Measurements from ENCODE around the gene TMED10.

Gene TMED10

DNA sequence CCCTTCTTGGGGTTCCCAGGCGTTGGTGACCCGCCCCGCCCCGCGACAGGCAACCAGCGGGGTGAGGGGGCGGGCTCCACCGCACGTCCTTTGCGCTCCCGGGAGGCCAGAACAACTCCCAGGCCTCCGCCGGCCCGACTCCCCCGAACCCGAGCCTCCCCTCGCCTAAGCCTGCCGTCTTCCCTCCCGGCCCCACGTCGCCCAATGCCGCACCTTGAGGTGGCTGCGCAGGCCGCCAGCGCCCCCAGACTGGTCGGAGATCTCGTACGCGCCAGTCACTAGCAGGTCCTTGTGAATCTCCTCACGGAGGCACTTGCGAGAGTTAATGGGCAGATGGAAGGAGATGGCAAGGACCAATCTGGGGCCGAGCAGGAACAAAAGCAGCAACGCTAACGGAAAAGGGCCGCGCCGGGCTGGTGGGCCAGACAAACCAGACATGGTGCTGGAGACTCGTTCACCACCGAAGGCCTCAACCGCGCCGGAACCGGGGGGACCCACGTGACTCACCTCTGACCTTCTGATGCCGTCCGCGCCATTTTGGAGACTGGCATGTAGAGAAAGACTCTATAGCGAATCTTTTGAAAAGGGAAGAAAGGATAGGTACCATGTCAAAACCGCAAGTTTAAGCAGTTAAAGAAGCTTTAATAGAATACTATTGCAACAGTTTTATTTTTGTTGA lies at the start of gene TMED10:
Gene TMED10 (minus strand): TSS at position 471 of the 679 bp plus-strand sequence. CDS start 33 bp downstream, at position 438.
- peak; percentile 82 to 89 (median 88) for DNase-seq (ENCODE audit: low read depth in 3 of 3)

DNA sequence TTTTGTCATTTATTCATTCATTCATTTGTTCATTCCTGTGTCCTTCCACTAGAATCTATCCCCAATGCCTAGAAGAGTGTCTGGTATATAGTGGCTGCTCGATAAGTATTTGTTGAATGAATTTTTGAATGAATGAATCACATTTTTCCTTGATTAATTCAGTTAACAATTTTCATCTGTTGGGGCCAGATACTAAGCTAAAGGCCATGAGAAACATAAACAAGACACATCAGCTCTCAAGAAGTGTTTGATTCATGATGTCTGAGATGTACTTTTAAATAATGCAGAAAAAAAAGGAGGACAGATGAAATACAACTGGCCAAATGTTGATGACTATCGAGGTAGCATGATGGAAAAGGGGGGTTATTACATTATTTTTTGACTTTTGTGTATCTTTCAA lies 48.1 kb upstream of the TMED10 start:
- no peak for DNase-seq (ENCODE audit: low read depth in 3 of 3)

DNA sequence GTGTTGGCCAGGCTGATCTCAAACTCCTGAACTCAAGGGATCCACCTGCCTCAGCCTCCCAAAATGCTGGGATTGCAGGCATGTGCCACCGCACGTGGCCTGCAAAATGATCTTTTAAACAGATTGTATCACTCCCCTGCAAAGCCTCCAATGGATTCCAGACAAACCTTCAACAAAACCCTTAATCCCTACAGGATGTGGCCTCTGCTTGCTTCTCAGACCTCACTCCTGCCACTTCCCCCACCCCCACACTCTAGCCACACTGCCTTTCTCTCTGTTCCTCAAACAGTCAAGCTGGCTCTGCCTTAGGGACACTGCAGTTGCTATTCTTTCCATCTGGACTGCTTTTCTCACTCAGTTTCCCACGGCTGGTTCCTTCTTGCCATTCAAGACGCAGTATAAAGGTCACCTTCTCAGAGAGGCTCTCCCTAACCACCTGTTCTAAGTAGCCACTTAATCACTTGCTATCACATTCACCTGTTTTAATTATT lies 47.3 kb upstream of the TMED10 start:
- no peak for DNase-seq (ENCODE audit: low read depth in 3 of 3)

DNA sequence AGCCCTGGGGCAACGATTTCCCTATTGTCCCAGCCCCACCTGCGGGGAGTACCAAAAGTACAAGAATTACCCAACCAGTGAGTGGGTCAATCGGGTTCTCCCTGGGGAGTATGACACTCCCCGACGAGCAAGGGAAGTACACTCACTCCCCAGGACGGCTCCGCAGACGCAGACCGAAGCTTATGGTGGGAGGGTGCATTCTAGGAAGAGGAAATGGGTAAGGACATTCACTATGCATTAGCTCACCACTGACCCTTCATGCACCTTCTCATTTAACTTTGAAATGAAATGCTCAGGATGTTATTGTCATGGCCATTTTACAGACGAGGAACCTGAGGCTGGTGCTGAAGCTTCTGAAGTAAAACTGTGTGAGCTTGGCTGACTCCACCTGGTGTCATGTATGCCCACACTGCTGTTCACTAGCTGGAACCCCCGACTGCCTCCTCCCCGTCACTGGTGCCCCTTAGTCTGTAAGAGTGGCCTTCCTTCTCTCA lies 45.8 kb upstream of the TMED10 start:
- DNase-seq (ENCODE audit: low read depth in 3 of 3): no peak

DNA sequence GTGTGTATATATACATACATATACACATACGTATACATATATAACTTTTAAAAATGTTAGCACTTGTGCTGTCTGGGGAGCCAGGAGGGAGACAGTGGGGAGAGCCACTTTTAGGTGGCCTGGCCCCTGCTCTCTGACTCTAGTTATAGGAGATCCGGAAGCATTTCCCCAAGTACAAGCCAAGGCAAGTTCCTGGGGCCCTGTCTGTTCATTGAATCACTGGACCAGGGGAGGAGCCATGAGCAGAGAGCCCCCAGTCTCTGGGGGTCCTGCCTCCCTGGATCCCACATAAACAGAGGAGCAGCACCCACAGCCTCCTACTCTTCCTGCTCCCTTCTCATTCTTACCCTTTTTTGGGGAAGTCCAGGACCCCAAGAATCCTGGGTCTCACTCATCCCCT lies 45.4 kb upstream of the TMED10 start:
- DNase-seq (ENCODE audit: low read depth in 3 of 3): no peak

DNA sequence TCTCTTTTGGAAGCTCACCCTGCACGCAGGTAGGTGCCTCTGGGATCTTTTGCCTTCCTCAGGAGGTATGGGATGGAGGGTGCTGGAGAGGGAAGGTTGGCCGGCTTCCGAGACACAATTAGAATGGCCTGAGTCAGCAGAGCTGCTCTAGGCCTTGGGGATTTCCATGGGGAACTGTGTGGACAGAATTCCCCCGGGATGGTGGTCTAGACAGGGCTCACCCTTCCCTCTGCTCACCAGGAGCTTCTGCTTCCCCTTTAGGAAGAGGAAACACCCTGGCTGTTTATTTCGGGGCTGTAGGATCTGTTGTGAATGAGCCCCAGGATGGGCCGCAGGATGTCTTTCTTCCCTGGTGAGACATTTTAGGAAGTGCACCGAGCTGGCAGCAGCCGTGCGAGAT lies 43.7 kb upstream of the TMED10 start:
- DNase-seq (ENCODE audit: low read depth in 3 of 3): no peak

DNA sequence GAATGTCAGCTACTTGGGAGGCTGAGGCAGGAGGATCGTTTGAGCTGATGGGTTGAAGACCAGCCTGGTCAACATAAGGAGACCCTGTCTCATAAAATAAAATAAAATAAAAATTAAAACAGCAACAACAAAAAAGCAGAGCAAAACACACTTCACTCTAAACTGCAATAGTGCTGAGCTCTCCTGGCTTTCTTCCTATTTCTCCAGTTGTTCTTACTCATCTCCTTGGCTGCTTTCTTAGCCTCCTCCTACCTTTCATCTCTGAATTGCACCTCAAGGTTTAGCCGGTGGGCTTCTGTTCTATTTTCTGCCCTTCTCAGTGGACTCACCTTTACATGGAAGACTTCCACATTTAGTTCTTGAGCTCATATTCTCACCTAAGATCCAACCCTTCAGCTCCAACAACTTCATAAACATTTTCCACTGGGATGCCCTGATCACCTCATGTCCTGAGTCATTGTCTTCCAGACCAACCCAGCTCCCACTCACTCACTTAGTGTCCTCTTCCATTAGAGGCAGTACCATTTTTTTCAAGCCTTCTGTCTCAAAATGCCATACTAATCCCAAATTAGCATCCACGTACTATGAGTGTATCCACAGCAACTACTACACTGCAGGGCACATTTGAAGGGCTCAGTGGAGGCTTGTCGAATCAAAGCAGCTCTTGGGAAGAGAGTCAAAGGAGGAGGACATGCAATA lies 41.2 kb upstream of the TMED10 start:
- DNase-seq (ENCODE audit: low read depth in 3 of 3): no peak

DNA sequence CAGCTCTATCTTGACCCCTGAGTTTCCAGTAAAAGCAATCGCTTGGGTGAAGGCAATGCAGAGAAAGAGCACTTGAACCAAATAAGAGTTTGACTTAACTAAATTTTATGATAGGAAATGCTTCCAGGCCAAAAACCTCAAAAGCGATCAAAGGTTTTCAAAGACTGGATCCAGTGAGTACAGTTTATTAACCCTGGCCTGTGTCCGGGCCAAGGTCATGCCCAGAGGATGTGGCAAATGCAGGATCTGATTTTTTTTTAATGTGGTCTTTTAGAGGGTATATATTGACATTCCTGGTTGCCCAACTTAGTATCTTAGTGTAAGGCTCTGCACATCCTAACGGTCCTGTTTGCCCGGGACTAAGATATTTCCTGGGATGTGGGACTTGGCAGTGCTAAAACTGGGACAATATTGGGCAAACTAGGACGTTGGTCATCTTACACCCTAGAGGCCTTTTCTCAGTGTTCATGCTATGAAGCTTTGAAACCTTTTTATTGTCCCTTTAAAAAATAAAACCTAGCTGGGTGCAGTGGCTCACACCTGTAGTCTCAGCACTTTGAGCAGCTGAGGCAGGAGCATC lies 40.1 kb upstream of the TMED10 start:
- DNase-seq (ENCODE audit: low read depth in 3 of 3): no peak

DNA sequence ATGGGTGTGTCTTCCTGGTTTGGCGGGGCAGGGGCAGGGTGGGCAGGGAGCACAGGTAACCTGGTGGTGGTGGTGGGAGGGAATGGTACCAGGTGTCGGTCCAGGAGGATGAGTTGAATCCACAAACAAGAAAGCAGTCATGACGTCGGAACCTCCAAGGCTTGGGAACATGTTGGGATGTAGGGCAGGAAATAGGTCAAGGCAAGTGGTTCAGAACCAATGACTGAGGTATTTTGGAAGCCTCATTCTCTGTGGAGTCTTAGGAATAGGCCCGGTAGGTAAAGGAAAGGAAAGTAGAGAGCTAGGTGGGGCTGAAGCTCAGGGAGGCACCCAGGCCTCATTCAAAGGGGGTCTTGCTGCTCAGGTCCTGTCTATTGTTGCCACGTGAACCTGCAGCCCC lies 39.1 kb upstream of the TMED10 start:
- no peak for DNase-seq (ENCODE audit: low read depth in 3 of 3)

DNA sequence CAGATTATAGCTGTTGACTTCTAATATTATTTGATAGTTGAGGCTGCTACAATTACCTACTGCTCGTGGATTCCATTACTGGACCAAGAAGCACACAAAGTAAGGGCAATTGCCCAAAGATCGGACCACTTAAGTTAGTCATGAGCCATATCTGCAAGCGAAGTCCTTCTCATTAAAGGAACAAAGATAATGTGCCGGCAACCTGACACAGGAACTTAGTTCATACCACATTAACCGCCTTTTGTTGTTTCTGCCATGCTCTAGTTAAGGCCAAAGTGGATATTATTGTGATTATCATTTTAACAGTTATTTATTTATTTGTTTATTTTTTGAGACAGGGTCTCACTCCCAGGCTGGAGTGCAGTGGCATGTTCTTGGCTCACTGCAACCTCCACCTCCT lies 38.1 kb upstream of the TMED10 start:
- DNase-seq (ENCODE audit: low read depth in 3 of 3): no peak

DNA sequence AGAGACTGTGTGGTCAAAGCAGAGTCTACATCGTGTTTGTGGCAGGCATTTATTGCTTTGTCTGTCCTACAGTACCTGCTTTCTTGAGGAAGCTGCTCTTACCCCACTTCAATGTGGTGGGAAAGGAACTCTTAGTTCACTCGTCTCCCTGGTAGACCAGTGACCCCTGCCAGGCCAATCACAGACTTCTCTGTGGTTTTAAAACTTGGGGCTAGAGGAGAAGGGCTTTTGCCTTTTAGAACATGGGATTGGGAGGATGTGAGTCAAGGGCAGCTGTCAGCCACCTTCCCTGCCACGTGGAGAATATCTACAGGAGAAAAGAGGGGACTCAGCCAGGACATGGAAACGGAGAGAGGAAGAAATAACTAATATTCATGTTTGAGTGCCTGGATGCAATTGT lies 36.8 kb upstream of the TMED10 start:
- no peak for DNase-seq (ENCODE audit: low read depth in 3 of 3)

DNA sequence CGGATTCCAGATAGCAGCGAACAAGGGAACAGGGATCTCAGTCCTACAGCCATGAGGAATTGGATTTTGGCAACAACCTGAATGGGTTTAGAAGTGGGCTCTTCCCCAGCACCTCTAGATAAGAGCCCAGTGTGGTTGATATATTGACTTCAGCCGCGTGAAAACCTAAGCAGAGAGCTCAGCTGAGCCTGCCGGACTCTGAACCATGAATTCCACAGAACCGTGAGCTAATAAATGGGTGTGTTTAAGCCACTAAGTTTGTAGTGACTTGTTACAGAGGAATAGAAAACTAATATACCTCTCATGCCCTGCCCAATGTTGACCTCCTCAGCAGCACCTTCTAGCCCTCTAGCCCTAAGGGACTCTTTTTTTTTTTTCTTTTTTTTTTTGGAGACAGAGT lies 32.4 kb upstream of the TMED10 start:
- DNase-seq (ENCODE audit: low read depth in 3 of 3): no peak

DNA sequence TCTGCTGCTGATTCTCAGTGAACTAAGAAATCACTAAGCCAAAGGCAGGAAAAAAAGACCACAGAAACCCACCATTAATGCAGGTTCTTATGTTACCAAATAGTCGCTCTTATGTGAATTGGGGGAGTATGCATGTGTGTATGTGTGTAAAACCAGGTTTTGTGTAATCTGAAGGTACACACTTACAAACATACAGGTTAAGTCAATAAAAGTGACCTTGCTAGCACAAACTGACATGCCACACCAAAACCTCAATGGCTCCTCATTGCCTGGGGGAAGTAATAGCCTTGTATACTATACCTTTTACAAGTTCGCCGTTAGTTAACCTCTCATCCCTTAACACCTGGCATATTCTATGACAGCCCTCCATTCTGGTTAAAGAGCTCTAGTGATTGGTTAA lies 29.8 kb upstream of the TMED10 start:
- DNase-seq (ENCODE audit: low read depth in 3 of 3): no peak

DNA sequence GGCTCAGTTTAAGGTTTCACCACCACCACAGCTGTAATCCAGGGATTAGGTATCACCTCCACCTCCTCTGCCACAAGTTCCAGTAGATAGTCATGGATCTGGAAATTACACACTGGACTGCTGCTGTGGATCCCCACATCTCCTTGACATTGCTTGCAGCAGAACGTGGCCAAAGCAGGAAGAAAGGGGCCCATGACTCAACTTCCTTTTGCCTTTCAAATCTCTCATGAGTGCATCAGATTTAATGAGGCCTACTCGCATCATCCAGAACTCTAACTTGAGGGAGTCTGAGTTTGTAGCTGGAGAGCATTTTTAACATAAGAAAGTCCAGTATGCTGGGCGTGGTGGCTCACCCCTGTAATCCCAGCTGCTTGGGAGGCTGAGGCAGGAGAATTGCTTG lies 29.2 kb upstream of the TMED10 start:
- DNase-seq (ENCODE audit: low read depth in 3 of 3): no peak

DNA sequence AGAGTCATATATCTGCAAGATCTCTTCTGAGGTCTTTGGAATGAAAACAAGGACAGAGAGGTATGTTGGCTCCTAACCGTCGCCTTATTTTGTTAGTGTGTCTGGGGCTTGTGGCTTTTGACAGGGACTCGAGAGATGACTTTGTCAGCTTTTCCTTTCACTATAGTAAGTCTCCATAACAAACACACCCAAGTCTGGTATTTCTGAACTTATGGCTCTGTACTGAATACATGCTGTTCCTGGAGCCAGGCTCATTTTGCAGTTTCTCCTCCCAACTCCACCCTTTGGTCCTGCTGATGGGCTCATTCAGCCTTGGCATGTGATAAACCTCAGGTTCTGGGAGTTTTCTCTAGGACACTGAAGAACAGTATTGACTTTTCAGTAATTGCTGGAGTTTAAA lies 27.7 kb upstream of the TMED10 start:
- no peak for DNase-seq (ENCODE audit: low read depth in 3 of 3)

DNA sequence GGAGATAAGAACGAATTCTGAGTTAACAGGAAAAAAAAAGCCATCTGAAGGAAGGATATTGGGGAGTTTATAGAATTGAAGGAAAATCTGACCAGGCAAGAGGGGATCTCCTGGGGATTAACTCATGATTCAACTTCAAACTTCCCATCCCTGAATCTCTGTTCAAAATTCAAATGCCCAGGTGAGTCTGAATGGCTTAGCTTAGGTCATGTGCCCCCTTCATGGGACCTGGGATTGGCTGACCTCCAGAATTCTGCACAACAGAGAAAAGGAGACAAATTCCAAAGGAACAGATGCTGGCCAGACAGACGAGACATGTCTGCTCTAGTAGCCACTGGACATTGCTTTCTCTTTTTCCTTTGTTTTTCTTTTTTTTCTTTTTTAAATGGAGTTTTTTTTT lies 26.2 kb upstream of the TMED10 start:
- DNase-seq (ENCODE audit: low read depth in 3 of 3): no peak

DNA sequence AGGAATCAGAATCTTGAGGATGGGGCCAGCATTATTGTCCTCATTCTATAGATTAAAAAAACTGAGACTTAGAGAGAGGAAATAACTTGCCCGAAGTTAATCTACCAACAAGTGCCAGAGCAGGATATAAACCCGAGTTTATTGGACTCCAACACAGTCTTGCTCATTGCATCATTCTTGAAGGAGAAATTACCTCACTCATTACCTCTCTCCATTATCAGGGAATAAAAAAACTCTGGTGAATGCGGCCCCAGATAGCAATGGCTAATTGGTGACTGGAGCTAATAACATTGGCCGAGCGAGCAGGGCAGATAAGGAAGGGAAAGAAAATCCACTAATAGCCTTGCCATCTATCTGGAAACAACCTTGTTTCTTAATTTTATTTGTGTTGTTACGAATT lies 24.7 kb upstream of the TMED10 start:
- DNase-seq (ENCODE audit: low read depth in 3 of 3): no peak

DNA sequence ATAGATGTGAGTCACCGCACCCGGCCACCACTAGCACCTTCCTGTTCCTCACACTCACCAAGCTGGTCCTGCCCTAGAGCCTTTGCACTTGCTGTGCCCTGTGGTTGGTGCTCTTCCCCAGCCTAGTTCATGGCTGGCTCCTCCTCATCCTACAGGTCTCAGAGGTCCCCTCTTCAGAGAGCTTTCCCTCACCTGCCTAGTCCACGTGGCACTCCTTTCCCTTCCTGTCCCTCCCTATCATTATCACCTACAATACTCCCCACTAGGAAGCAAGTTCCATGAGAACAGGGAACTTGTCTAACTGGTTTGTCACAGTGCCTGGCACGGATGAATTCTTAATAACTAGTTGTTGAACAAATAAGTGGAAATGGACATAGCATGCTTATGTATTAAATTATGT lies 24.0 kb upstream of the TMED10 start:
- DNase-seq (ENCODE audit: low read depth in 3 of 3): no peak

DNA sequence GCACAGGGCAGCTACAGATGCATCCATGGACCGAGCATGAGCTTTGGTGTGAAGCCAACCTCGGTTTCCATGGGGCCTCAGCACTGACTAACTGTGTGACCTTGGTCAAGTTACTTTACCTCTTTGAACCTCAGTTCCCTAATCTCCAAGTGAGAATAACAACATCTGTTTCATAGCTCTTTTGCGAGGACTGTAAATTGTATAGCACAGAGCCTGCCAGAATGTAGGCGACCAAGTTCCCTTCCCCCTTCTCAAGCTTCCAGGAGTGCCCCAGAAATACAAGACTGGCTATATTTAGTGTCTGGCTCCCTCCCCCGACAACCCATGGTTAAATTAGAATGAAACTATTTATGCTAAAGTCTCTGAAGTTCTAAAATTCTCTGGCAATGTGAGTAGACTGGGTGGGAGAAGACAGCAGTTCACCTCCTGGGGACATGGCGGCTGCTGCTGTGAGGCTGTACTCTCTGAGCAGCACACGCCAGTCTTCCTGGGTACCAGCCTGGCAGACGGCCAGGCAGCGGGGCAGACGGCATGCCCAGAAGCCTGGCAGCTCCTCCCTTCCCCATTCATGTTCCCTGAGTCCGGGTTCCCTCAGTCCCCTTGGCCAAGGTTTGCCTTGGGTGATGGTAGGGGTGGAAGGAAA lies 22.0 kb upstream of the TMED10 start:
- no peak for DNase-seq (ENCODE audit: low read depth in 3 of 3)

DNA sequence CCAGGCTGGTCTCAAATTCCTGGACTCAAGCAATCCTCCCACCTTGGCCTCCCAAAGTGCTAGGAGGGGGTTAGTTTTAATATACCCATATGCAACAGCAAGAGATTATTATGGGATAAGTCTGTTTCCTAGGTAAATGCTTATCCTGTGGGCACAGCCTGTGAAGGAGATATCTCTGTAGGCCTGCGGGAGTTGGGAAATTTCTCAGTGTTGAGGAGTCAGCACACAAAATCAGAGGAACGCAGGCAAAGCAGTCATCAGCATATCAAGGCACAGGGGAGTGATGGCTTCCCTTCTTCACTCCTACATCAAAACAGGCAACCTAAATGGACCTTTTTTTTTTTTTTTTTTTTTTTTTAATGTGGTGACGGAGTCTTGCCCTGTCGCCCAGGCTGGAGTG lies 20.9 kb upstream of the TMED10 start:
- no peak for DNase-seq (ENCODE audit: low read depth in 3 of 3)

DNA sequence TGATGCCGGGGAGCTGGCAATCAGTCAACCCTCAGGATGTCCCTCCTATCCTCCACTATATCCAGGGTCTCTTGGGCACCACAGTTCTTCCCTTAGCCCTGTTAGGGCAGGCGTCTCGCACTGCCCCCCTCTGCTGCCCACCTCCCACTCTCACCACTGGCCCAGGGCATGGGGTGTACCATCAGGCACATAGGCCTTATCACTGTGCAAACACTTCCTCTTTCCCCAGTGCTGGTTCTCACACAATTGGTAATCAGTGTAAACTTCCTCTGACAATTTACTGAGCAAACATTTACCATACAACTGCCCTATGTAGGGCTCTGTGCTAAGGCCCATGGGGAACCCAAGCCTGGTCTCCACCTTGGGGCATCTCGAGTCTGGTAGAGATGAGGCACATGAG lies 20.1 kb upstream of the TMED10 start:
- no peak for DNase-seq (ENCODE audit: low read depth in 3 of 3)

DNA sequence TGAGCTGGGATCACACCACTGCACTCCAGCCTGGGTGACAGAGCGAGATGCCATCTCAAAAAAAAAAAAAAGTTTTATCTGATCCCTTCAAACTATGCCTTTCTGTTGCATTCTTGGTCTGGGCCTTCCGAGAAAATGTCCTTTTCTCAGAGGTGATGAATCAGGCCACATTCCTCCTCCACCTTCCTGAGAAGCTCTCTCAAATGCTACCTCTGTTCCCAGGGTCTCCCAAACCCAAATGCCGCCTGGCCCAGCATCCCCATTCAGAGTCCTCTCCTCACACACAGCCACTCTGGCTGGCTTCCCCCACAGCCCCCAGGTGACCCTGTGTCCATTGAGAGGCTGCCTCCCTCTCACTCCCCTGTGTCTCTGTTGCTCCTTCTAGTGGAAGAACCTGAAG lies 19.7 kb upstream of the TMED10 start:
- DNase-seq (ENCODE audit: low read depth in 3 of 3): no peak

DNA sequence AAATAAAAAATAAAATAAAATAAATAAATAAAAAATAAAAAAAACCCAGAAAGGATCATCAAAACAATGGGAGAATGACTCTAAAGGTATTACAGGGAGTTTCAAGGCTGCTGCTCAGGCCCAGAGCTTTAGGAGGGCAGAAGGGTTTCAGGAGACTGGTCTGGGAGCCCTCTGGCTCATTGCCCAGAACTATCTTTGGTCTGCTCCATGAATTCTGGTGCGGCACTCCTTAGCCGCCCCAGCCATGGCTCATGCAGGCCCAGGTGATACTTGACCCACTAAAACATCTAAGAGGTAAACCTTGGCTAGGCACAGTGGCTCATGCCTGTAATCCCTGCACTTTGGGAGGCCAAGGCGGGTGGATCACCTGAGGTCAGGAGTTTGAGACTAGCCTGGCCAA lies 14.7 kb upstream of the TMED10 start:
- DNase-seq (ENCODE audit: low read depth in 3 of 3): no peak

Data from stimulated activated CD4-positive, alpha-beta T cell treated with anti-CD3 and anti-CD28 coated beads, TNF-alpha, amount 100 ng/mL, for 24 hours (primary cell).